ENCODE measurements around the gene PEX5L. TPM values are rescaled to one million over a fixed set of nuclear protein-coding genes. Genes with fewer than 3 reads are reported as not detected.

The PEX5L gene
- polyA plus RNA-seq, 1 experiment, result 0.14 TPM

DNA sequence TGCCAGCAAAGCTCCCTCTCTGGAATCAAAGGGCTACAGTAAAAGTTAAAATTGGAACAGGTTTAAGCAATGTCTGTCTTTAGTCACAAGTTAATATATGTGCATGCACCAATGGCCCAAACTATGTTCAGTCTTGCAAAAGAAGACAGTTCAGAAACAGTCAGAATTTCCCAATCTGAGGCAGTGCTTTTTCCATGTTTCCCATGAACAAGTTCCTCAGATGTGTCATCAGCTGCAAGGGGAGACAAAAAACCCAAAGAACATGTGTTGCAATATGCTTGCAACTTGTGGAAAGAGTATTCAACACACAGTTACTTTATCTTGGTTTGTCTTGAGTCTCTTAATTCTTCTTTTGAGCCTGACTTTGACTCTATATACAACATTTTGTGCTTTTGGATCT lies 235.5 kb downstream of the PEX5L start:
- DNase-seq (ENCODE audit: low read depth, low spot score), result peak; percentile 85
- Histone ChIP-seq H3K27ac (ENCODE audit: low read depth, low read length) (no peak overlapping the region), H3K9me3 (ENCODE audit: control insufficient read depth, insufficient read depth, low read length) (no peaks in the 10 kb centered on the region), H3K4me3 (ENCODE audit: low read depth, low read length) (no peak overlapping the region), H3K27me3 (ENCODE audit: control insufficient read depth, insufficient read depth, low read length) (no peaks in the 10 kb centered on the region)
- ChIA-PET POLR2A (interaction anchor here (1.2 kb wide), 1 partner anchor 801 kb away, joined by 5 read pairs; the partner anchor contains the start of gene TTC14), CTCF (interaction anchor here (0.6 to 3.2 kb wide), 2 partner anchors 10 to 47 kb away, joined by 3 to 25 read pairs; no protein-coding TSS in a partner anchor)
- TF ChIP-seq, protein P1, sequence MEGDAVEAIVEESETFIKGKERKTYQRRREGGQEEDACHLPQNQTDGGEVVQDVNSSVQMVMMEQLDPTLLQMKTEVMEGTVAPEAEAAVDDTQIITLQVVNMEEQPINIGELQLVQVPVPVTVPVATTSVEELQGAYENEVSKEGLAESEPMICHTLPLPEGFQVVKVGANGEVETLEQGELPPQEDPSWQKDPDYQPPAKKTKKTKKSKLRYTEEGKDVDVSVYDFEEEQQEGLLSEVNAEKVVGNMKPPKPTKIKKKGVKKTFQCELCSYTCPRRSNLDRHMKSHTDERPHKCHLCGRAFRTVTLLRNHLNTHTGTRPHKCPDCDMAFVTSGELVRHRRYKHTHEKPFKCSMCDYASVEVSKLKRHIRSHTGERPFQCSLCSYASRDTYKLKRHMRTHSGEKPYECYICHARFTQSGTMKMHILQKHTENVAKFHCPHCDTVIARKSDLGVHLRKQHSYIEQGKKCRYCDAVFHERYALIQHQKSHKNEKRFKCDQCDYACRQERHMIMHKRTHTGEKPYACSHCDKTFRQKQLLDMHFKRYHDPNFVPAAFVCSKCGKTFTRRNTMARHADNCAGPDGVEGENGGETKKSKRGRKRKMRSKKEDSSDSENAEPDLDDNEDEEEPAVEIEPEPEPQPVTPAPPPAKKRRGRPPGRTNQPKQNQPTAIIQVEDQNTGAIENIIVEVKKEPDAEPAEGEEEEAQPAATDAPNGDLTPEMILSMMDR (IDR thresholded peaks at IDR 0.05; ENCODE audit: low read depth, low read length), result no peak

DNA sequence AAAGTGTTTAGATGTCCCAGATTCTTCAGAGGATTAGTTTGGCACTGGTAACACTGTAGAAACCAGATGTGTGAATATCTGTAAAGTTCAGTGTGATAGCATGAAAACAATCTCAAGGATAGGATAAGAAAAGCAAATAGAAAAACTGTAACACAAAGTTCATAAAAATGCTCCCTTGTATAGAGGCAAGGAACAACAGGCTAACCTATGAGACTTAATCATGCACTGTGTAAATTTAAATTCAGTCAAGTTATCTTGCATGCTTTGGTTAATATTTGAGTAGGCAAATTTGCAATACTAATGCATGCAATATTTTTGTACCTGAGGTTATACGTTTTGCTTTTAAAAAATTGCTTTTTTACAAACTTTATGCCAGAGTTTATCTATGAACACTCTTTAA lies 239.5 kb downstream of the PEX5L start:
- Histone ChIP-seq H3K27ac (ENCODE audit: low read depth, low read length) (no peak overlapping the region), H3K4me3 (ENCODE audit: low read depth, low read length) (no peak overlapping the region), H3K27me3 (ENCODE audit: control insufficient read depth, insufficient read depth, low read length) (no peaks in the 10 kb centered on the region), H3K9me3 (ENCODE audit: control insufficient read depth, insufficient read depth, low read length) (no peaks in the 10 kb centered on the region)
- POLR2A ChIA-PET, result no interaction called here
- DNase-seq (ENCODE audit: low read depth, low spot score), result no peak
- CTCF ChIA-PET, result interaction anchor here (0.9 to 1.1 kb wide), 2 partner anchors 14 kb away, joined by 3 to 5 read pairs; no protein-coding TSS in a partner anchor
- TF ChIP-seq, protein P1 (IDR thresholded peaks at IDR 0.05; ENCODE audit: low read depth, low read length), result no peak

- ChIA-PET POLR2A (no interaction called here), CTCF (interaction anchor here (0.8 to 1.0 kb wide), 2 partner anchors 25 to 28 kb away, joined by 3 to 4 read pairs; no protein-coding TSS in a partner anchor)
- H3K9me3 ChIP-seq (ENCODE audit: control insufficient read depth, insufficient read depth, low read length), result no peaks in the 10 kb centered on the region
- no peak for DNase-seq (ENCODE audit: low read depth, low spot score)
- TF ChIP-seq, protein P1 (IDR thresholded peaks at IDR 0.05; ENCODE audit: low read depth, low read length), result no peak
- H3K4me3 ChIP-seq (ENCODE audit: low read depth, low read length), result no peak overlapping the region
- no peak overlapping the region for H3K27ac ChIP-seq (ENCODE audit: low read depth, low read length)
- H3K27me3 ChIP-seq (ENCODE audit: control insufficient read depth, insufficient read depth, low read length), result no peaks in the 10 kb centered on the region
These were observed 240.3 kb downstream of the PEX5L start for GRCh38 chr3:179796421-179796820.

DNA sequence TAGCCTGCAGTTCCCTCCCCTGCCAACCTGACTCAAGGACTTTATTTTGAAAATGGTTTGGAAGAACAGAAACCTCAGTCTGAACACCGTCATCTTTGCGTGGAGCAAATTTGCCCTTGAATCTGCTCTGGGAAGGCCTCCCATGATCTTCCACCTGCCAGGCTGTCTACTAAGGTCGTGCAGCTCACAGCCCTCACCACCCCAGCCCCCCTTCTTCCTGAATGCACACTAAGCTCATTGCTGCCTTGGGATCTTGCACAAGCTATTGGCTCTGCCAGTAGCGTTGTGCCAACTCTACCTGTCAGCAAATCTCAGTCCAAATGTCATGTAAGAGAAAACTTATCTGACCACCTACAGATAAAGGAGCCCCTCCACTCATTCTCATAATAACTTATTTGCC lies 242.4 kb downstream of the PEX5L start:
- TF ChIP-seq, protein P1 (IDR thresholded peaks at IDR 0.05; ENCODE audit: low read depth, low read length), result no peak
- no peak overlapping the region for H3K4me3 ChIP-seq (ENCODE audit: low read depth, low read length)
- no peaks in the 10 kb centered on the region for H3K9me3 ChIP-seq (ENCODE audit: control insufficient read depth, insufficient read depth, low read length)
- DNase-seq (ENCODE audit: low read depth, low spot score), result no peak
- no peaks in the 10 kb centered on the region for H3K27me3 ChIP-seq (ENCODE audit: control insufficient read depth, insufficient read depth, low read length)
- no peak overlapping the region for H3K27ac ChIP-seq (ENCODE audit: low read depth, low read length)
- ChIA-PET CTCF (interaction anchor here (1.7 kb wide), 1 partner anchor 17 kb away, joined by 7 read pairs; no protein-coding TSS in a partner anchor), POLR2A (no interaction called here)

- TF ChIP-seq, protein P1 (IDR thresholded peaks at IDR 0.05; ENCODE audit: low read depth, low read length), result no peak
- no peak for DNase-seq (ENCODE audit: low read depth, low spot score)
- Histone ChIP-seq H3K27me3 (ENCODE audit: control insufficient read depth, insufficient read depth, low read length) (no peaks in the 10 kb centered on the region), H3K9me3 (ENCODE audit: control insufficient read depth, insufficient read depth, low read length) (no peaks in the 10 kb centered on the region), H3K4me3 (ENCODE audit: low read depth, low read length) (no peak overlapping the region), H3K27ac (ENCODE audit: low read depth, low read length) (no peak overlapping the region)
- POLR2A ChIA-PET, result no interaction called here
- CTCF ChIA-PET, result interaction anchor here (0.6 to 0.7 kb wide), 2 partner anchors 24 to 834 kb away, joined by 4 to 7 read pairs; no protein-coding TSS in a partner anchor
These were observed 244.9 kb downstream of the PEX5L start for GRCh38 chr3:179791793-179792192.
